Loucy (cell line): ENCODE measurements around the gene EDC3.

Experiments
- CTCF ChIP-seq: fragments of 200-600 bp; sonication (generic); conservative IDR thresholded peaks from 2 replicates; pipeline ENCODE4 v1.5.1; 2014; ENCODE audit warnings: mild to moderate bottlenecking, antibody characterized with exemption, low read length
- EZH2phosphoT487 ChIP-seq: fragments of 200-600 bp; IDR thresholded peaks from 2 replicates; pipeline ENCODE4 v1.6.1; 2018; ENCODE audit warnings: antibody characterized with exemption, mild to moderate bottlenecking, moderate library complexity, borderline replicate concordance

GRCh38 chr15:74605795-74606150, 90.1 kb downstream of the EDC3 start:
- TF ChIP-seq CTCF (no peak), EZH2phosphoT487 (no peak)
